ENCODE data around the gene GDF15.

GDF15 gene

GRCh38 chr19:18419195-18419698 is 33.3 kb downstream of the GDF15 start, which contains the start of gene SSBP4:
Gene SSBP4, plus strand, starts transcription at chr19:18419398. Its CDS starts 251 bp downstream, at chr19:18419649.
- peak; percentile 59 for DNase-seq (ENCODE audit: low read depth)

DNA sequence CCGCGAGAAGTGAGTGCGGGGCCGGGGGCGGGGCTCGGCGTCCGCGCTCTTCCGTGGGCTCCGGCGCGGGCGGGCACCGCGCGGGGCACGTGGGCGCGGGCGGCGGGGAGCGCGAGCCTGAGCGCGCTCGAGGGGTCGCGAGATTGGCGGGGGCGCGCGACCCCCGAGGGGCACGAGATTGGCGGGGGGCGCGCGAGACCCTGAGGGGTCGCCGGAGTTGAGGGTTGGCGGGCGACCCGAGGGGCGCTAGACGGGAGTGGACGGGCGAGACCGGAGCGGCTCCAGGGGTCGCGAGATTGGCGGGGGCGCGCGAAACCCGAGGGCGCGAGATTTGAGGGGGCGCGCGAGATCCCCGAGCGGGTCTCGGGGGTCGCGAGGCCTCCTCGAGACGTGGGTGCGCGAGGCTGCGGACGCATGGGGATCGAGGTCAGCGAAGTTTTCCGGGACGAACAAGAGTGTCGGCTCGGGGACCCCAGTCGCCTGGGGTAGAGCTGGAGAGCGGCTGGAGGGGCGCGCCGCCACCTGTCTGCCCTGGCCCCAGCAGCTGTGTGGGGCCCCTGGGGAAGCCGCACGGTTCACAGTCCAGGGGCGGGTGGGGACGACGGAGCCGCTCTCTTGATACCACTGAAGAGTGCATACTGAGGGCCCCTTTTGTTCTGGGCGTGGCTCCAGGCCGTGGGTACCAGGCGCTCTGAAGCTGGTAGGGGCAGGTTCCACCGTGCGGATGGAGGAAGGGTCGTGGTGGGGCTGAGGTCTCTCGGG is 33.9 kb downstream of the GDF15 start:
- no peak for DNase-seq (ENCODE audit: low read depth)

GRCh38 chr19:18420930-18421329 is 35.0 kb downstream of the GDF15 start:
- DNase-seq (ENCODE audit: low read depth): no peak

DNA sequence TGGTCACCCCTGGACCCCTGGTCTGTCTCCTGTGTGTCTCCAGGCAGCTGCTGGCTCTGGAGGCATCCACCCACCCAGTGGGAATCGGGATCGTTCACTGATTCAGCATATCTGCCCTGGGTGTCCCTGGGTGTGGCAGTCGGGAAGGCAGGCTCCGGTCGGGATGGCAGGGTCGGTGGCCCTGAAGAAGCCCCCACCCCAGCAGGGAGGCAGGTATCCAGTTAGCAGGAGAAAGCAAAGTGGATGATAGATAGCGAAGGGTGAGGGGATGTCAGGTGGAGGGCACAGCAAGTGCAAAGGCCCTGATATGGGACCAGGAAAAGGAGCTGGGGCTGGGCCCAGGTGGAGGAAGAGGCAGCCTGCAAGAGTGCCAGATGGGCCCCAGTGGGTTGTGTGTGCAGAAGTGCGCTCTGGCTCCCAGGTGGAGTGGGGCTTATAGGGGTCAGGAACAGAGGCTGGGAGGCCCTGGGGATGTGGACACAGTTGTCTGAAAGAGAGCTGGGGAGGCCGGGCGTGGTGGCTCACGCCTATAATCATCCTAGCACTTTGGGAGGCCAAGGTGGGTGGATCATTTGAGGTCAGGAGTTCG is 35.5 kb downstream of the GDF15 start:
- DNase-seq (ENCODE audit: low read depth): no peak

DNA sequence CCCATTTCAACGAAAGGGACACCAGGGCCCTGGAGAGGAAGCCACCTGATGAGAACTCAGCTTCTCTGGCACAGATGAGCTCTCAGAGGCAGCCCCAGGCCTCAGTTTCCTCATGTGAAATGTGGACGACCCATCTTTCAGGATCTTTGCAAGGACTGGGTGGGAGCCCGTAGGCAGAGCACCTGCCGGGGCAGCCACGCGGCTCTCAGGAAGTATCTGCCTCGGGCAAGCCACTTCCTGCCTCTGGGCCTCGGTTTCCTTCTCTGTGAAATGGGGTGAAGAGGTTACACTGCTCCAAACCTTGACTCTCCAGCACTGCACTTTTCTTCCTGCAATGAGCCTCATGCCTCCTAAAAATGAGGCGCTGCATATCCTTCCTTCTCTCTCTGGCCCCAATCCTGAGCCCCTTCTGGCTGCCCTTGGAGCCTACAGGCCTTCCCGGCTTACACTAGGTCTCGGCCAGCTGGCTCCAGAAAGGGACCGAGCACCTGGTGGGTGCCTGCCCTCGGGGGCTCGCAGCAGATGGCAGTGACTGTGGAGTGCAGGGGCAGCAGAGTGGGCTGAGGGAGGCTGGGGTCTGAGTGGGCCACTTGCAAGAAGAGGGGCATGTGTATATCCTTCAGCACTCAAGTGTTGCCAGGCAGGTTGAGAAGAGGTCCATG is 36.7 kb downstream of the GDF15 start:
- no peak for DNase-seq (ENCODE audit: low read depth)

- no peak for DNase-seq (ENCODE audit: low read depth)
Measured at GRCh38 chr19:18423258-18424020, 37.5 kb downstream of the GDF15 start.

DNA sequence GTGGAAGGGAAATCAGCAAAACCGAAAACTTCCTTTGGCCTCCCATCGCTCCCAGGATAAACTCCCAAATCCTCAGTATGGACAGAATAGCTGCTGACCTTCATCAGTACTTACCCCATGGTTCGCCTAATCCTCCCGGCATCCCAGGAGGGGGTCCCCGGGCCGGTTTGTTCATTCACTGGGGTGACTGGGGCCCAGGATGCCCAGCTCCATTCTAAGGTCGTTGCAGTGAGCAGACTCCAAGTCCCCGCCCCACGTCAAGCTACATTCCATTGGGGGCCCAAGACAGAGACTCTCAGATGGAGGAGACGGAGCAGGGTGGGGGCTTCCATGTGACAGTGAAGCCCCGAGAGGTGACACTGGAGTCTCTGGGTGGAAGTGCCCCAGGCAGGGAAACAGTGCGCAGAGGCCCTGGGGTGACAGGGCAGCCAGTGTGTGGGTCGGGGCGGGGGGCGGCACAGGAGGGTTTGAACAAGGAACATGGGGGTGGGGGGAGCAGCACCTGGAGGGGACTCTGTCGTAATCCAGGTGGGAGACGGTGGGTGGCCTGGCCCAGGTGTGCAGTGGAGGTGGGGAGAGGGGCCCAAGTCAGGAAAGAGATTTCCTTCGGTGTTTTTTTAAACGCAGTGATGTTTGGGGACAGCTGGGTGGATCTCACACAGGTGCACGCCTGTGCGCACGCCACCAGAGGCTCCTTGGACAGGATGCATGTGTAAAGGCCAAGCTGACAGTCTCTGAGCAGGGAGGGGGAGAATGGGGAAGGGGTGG is 38.3 kb downstream of the GDF15 start:
- no peak for DNase-seq (ENCODE audit: low read depth)

GRCh38 chr19:18424890-18425514 is 39.0 kb downstream of the GDF15 start:
- DNase-seq (ENCODE audit: low read depth): no peak

GRCh38 chr19:18425515-18426415 is 39.8 kb downstream of the GDF15 start:
- no peak for DNase-seq (ENCODE audit: low read depth)

DNA sequence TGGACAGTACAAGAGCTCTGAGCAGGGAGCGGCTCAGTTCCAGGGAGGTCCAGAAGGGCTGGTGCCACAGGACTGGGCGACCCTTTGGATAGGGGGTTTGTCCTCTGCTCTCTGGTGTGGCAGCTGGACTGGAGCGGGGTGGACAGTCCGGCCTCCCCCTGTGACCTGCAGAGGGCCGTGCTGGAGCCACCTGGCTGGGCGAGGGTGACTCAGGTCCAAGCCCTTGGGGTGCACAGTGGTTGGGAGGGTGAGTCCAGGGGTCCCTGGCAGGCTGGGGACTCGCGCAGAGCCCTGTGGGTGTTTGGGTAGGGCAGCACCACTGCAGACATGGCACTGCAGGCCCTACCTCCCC is 40.4 kb downstream of the GDF15 start:
- DNase-seq (ENCODE audit: low read depth): no peak

- DNase-seq (ENCODE audit: low read depth): no peak
Measured at GRCh38 chr19:18427080-18427742, 41.3 kb downstream of the GDF15 start.

DNA sequence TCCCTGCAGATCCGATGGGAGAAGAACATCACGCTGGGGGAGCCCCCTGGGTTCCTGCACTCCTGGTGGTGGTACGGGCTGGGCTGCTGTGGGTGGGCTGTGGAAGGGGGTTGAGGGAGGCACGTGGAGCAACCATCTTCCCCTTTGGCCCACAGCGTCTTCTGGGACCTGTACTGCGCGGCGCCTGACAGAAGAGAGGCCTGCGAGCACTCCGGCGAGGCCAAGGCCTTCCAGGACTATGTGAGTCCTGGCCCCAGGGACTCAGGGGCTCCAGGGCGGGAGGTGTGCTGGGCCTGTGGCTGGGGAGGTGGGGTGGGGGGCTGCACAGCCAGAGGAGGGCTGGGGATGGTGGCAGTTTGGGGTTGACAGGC is 41.8 kb downstream of the GDF15 start:
- no peak for DNase-seq (ENCODE audit: low read depth)

GRCh38 chr19:18428173-18428786 is 42.3 kb downstream of the GDF15 start:
- DNase-seq (ENCODE audit: low read depth): no peak

- DNase-seq (ENCODE audit: low read depth): peak; percentile 83
Measured at GRCh38 chr19:18428787-18429674, 43.1 kb downstream of the GDF15 start.

DNA sequence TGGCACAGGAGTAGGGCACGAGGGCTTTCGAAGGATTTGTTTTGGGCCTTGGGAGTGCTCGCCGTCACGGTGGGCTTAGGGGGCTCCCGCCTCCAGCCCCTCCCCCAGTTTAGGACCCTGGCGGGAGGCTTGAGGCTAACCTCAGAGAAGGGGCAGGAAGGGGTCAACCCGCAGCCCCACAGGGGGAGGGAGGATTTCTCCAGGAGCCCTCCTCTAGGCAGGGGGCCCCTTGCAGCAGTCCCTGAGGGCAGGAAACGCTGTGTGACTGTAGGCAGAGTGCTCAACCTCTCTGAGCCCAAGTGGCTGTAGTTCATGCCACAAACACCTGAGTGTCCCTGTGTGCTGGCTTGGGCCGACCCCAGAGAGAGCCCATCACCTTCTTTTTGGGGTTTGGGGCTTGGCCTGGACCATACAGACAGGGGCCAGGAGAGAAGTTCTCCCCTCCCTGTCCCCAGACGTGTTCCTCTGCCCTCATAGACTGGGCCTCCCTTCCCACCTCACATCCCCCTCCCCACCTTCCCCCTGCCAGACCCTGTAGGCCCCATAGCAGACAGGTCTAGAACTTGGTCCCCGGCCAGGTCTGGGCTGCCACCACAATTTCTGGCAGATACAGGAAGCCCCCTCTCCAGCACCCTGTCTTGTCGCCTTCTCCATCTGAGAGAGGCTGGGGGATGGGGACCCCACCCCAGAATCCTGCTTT is 43.9 kb downstream of the GDF15 start:
- DNase-seq (ENCODE audit: low read depth): no peak

DNA sequence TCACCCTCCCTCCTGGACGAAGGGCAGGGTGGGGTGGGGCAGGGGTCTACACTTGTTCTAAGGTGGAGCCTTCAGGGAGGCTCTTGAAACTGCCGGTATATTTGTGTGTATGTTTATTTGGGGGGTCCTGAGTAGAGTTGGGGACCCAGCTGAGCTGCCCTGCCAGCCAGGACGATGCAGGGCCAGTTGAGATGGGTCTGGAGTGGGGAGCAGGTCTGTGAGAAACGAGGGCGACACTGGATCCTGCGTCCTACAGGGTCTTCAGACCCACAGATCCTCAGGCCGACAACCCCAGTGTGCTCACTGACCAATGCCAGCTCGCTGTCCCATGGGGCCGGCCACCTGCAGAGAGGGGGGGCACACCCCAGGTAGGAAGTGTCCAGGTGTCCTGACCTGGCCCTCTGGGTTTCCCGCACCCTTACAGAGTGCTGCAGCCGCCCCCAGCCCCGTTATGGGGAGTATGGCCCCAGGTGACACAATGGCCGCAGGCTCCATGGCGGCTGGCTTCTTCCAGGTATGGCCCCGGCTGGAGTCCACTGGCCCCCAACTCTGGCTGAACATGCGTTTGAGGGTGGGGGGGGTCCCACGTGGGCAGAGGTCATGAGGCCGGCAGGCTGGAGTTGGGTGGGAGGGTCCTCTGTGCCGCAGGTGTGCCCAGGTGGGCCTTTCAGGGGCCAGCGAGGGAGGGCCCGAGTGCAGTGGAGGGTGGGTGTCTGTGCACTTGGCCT is 44.6 kb downstream of the GDF15 start:
- DNase-seq (ENCODE audit: low read depth): no peak
